H1 (cell line): ENCODE results near the gene ERI2. TPM values are rescaled to one million over a fixed set of nuclear protein-coding genes. Genes with fewer than 3 reads are reported as not detected.

Source experiments
- MAX ChIP-seq: IDR thresholded peaks from 2 replicates; pipeline ENCODE4 v1.6.1; 2012; ENCODE audit warnings: inconsistent platforms
- NRF1 ChIP-seq: IDR thresholded peaks from 2 replicates; pipeline ENCODE4 v1.6.1; 2011; ENCODE audit warnings: mild to moderate bottlenecking, low read depth, low read length, improper control_type of control experiment
- PHF8 ChIP-seq: fragments of 200-600 bp; sonication (generic); conservative IDR thresholded peaks from 2 replicates; pipeline ENCODE4 v1.7.1; 2012; ENCODE audit warnings: low read depth, mild to moderate bottlenecking, inconsistent platforms, low read length, moderate library complexity
- TEAD4 ChIP-seq: IDR thresholded peaks from 2 replicates; pipeline ENCODE4 v1.6.1; 2012; ENCODE audit warnings: low read depth, low read length, inconsistent platforms, mixed read lengths
- polyA plus RNA-seq, 7 experiments: library from polyadenylated mRNA; depleted of rRNA in 3 of 7; stranded (reverse) in 5 of 7; unstranded in 2 of 7; fragments of >200 nt in 5 of 7; fragments of 200-250 nt in 2 of 7; gene quantifications; 1 replicate in 5 of 7; 2 replicates in 1 of 7; 4 replicates in 1 of 7; pipeline versions ENCODE4 v1.2.1 to v1.2.3, GENCODE V29; 2011 to 2013; ENCODE audit warnings: missing spikeins in 2 of 7, mixed read lengths in 2 of 7
- total RNA-seq: library from RNA; stranded (reverse); fragmentation: NEBNext Ultra II Directional; extraction: Animal tissue kit (Norgen Biotek cat#: 25700); gene quantifications from 2 replicates; pipeline ENCODE4 v1.2.1, GENCODE V29; 2021

Gene ERI2
- total and polyA plus RNA-seq, 2 of the 8 experiments (the other 6 are each of a cell fraction or from before 2014, with no cell fraction given): 11.0 to 12.6 TPM

DNA sequence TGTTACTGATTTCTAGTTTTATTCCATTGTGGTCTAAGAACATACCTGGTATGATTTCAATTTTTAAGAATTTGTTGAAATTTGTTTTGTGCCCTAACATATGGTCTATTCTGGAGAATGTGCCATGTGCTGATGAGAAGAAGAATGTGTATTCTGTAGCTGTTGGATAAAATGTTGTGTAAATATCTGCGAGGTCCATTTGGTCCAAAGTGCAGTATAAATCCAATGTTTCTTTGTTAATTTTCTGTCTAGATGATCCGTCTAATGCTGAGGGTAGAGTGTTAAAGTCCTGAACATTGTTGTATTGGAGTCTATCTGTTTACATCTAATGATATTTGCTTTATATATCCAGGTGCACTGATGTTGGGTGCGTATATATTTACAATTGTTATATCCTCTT, 32.6 kb downstream of the ERI2 start (continued):
- no peak for TF ChIP-seq NRF1
- TF ChIP-seq PHF8: no peak
- TF ChIP-seq TEAD4: no peak
- no peak for TF ChIP-seq MAX
